AG04449 (cell line): Measurements from ENCODE around the gene SLC12A8.

Experiments
- CTCF ChIA-PET: fragments of 350-600 bp; formaldehyde crosslinking; extraction: SDS; loops from one replicate; lab custom pipeline; 2021; ENCODE audit warnings: antibody characterized with exemption; lab: Yijun Ruan, JAX
- POLR2A ChIA-PET: fragments of 400-600, 350-600 bp; formaldehyde crosslinking; extraction: SDS; loops from one replicate; lab custom pipeline; 2020; ENCODE audit warnings: antibody characterized with exemption, inconsistent platforms; lab: Yijun Ruan, JAX
- DNase-seq: peaks from one replicate; pipeline ENCODE4 v3.0.0-alpha.2; 2010; ENCODE audit warnings: low read depth, low spot score
- H3K4me3 ChIP-seq: 2 replicates; pipeline ENCODE4 v1.5.1; 2011; ENCODE audit warnings: low read depth, mild to moderate bottlenecking, control low read depth, low read length
- CTCF ChIP-seq: IDR thresholded peaks from one replicate; pipeline ENCODE4 v1.5.1; 2011; ENCODE audit warnings: mild to moderate bottlenecking, moderate library complexity, low read length, control low read depth, inconsistent platforms; ENCODE audit not compliant: insufficient read depth; ENCODE audit errors: missing control alignments

The SLC12A8 gene

GRCh38 chr3:125136515-125136914 lies 76.0 kb downstream of the SLC12A8 start:
- H3K4me3 ChIP-seq, result no peak overlapping the region
- no peak for DNase-seq
- POLR2A ChIA-PET, result no interaction called here
- TF ChIP-seq CTCF, result no peak
- CTCF ChIA-PET, result interaction anchor here (1.0 to 1.3 kb wide), 2 partner anchors 13 to 209 kb away, joined by 3 read pairs; no protein-coding TSS in a partner anchor

GRCh38 chr3:125134952-125135351 lies 77.6 kb downstream of the SLC12A8 start:
- CTCF ChIA-PET, result no interaction called here
- H3K4me3 ChIP-seq, result no peak overlapping the region
- no peak for TF ChIP-seq CTCF
- DNase-seq, result no peak
- POLR2A ChIA-PET, result no interaction called here

- DNase-seq, result no peak
- ChIA-PET CTCF (interaction anchor here (1.6 kb wide), 1 partner anchor 18 kb away, joined by 5 read pairs; no protein-coding TSS in a partner anchor), POLR2A (no interaction called here)
- no peak overlapping the region for H3K4me3 ChIP-seq
- TF ChIP-seq CTCF, result no peak
These were observed 79.7 kb downstream of the SLC12A8 start for GRCh38 chr3:125132815-125133214.

GRCh38 chr3:125129512-125129997 lies 83.0 kb downstream of the SLC12A8 start:
- TF ChIP-seq CTCF, result no peak
- CTCF ChIA-PET, result interaction anchor here (0.5 to 1.6 kb wide), 6 partner anchors 11 to 456 kb away, joined by 3 to 4 read pairs (median 3); no protein-coding TSS in a partner anchor
- no peak overlapping the region for H3K4me3 ChIP-seq
- POLR2A ChIA-PET, result interaction anchor here (0.5 to 2.5 kb wide), 9 partner anchors 9 to 246 kb away, joined by 3 to 14 read pairs (median 5); partner anchors contain the start of gene ZNF148
- DNase-seq, result peak; percentile 96

- CTCF ChIA-PET, result interaction anchor here (0.5 to 1.3 kb wide), 3 partner anchors 71 to 212 kb away, joined by 3 read pairs; no protein-coding TSS in a partner anchor
- POLR2A ChIA-PET, result interaction anchor here (0.5 to 2.5 kb wide), 10 partner anchors 8 to 246 kb away, joined by 3 to 14 read pairs (median 4); partner anchors contain the start of gene ZNF148
These were observed 83.6 kb downstream of the SLC12A8 start for GRCh38 chr3:125128861-125129501.

More at GRCh38 chr3:125128861-125129501, 83.6 kb downstream of the SLC12A8 start:
- no peak overlapping the region for H3K4me3 ChIP-seq
- peak; percentile 80 for DNase-seq
- TF ChIP-seq CTCF, result no peak
